Prostate gland (tissue), 2 donors: Measurements from ENCODE around the gene AFTPH. TPM values are rescaled to one million over a fixed set of nuclear protein-coding genes. Genes with fewer than 3 reads are reported as not detected.

ENCODE experiments used
- DNase-seq: peaks from one replicate; pipeline ENCODE4 v3.0.0-alpha.2; 2019; ENCODE audit warnings: low spot score
- H3K27ac ChIP-seq, 2 donors: fragments of 200-600 bp; sonication (generic); 2 replicates each; pipeline ENCODE4 v1.5.1; 2017 to 2019
- H3K27me3 ChIP-seq: fragments of 200-600 bp; sonication (generic); replicated peaks from 2 replicates; pipeline ENCODE4 v1.5.1; 2019; ENCODE audit not compliant: insufficient read depth
- H3K36me3 ChIP-seq, 2 donors: fragments of 200-600 bp; sonication (generic); 1 replicate in 1 of 2; 2 replicates in 1 of 2; pipeline versions ENCODE4 v1.5.1 to v1.8.1; 2017 to 2019
- H3K4me1 ChIP-seq: fragments of 200-600 bp; sonication (generic); replicated peaks from 2 replicates; pipeline ENCODE4 v1.5.1; 2019
- H3K4me3 ChIP-seq, 2 donors: fragments of 200-600 bp; sonication (generic); 2 replicates each; pipeline ENCODE4 v1.5.1; 2017 to 2019
- H3K9me3 ChIP-seq: fragments of 200-600 bp; sonication (generic); 2 replicates; pipeline ENCODE4 v1.5.1; 2017
- CTCF ChIP-seq, 4 experiments: fragments of 200-600 bp in 2 of 4; fragments of 450-650 bp in 2 of 4; sonication (generic) in 2 of 4; IDR thresholded peaks; 1 replicate in 3 of 4; 2 replicates in 1 of 4; pipeline ENCODE4 v1.5.1; 2016 to 2019; ENCODE audit warnings: antibody characterized with exemption in 4 of 4, mild to moderate bottlenecking in 2 of 4, moderate library complexity in 2 of 4
- POLR2A ChIP-seq: fragments of 450-650 bp; IDR thresholded peaks from one replicate; pipeline ENCODE4 v1.6.1; 2016; ENCODE audit warnings: antibody characterized with exemption, mild to moderate bottlenecking
- POLR2AphosphoS5 ChIP-seq: sonication (generic); formaldehyde crosslinking; IDR thresholded peaks from one replicate; pipeline ENCODE4 v1.6.1; 2017; ENCODE audit warnings: antibody characterized with exemption
- WGBS: methylation state at CpG from one replicate; pipeline ENCODE4 v1.1.5; 2018; 5-methylcytosine and 5-hydroxymethylcytosine counted together
- intact Hi-C: fragments of 100-400 bp; cut with DNase I; formaldehyde crosslinking; loops from one replicate; pipeline ENCODE4 v1.14.2; 2022
- total RNA-seq, 2 donors: library from RNA; depleted of rRNA; stranded (reverse); fragments of >200 nt; gene quantifications; one replicate each; pipeline ENCODE4 v1.1.0, GENCODE V29; 2016

The AFTPH gene
- total RNA-seq, 2 donors from 2014 or later = 61.3 to 68.1 TPM

- Histone ChIP-seq H3K9me3 (no peaks in the 10 kb centered on the region), H3K27me3 (no peaks in the 10 kb centered on the region), H3K4me3 (no peak overlapping the region), H3K27ac (no peak overlapping the region), H3K36me3 (peaks cover 0 to 3% of the 10 kb centered on the region in 2 donors), H3K4me1 (peaks cover 3% of the 10 kb centered on the region)
- intact Hi-C loops = no loop called here
- TF ChIP-seq POLR2AphosphoS5 = no peak
- no peak for TF ChIP-seq CTCF (IDR thresholded peaks at IDR 0.05)
- TF ChIP-seq POLR2A = no peak
- 54% methylated on average over 9 of the region's 9 CpGs for WGBS
- no peak for DNase-seq
These were observed 113.0 kb downstream of the AFTPH start for GRCh38 chr2:64637000-64637635.

GRCh38 chr2:64637931-64638330 is 113.8 kb downstream of the AFTPH start:
- Histone ChIP-seq H3K36me3 (peaks cover 0 to 3% of the 10 kb centered on the region in 2 donors), H3K27ac (no peak overlapping the region), H3K4me1 (peaks cover 3% of the 10 kb centered on the region), H3K4me3 (no peak overlapping the region), H3K27me3 (no peaks in the 10 kb centered on the region), H3K9me3 (no peaks in the 10 kb centered on the region)
- no peak for DNase-seq
- intact Hi-C loops = no loop called here
- no peak for TF ChIP-seq CTCF (IDR thresholded peaks at IDR 0.05)
- no peak for TF ChIP-seq POLR2AphosphoS5
- no peak for TF ChIP-seq POLR2A
- 78% methylated on average over 5 of the region's 5 CpGs for WGBS

GRCh38 chr2:64638502-64639120 is 114.5 kb downstream of the AFTPH start:
- Histone ChIP-seq H3K4me1 (peaks cover 3% of the 10 kb centered on the region), H3K27me3 (no peaks in the 10 kb centered on the region), H3K36me3 (peaks cover 0 to 3% of the 10 kb centered on the region in 2 donors), H3K4me3 (no peak overlapping the region), H3K27ac (no peak overlapping the region), H3K9me3 (no peaks in the 10 kb centered on the region)
- DNase-seq = no peak
- intact Hi-C loops = no loop called here
- TF ChIP-seq POLR2A (no peak), POLR2AphosphoS5 (no peak), CTCF (IDR thresholded peaks at IDR 0.05) (no peak)
- 74% methylated on average over 4 of the region's 4 CpGs for WGBS

GRCh38 chr2:64639691-64640090 is 115.6 kb downstream of the AFTPH start:
- TF ChIP-seq POLR2A = no peak
- no peak for TF ChIP-seq CTCF (IDR thresholded peaks at IDR 0.05)
- no peak for TF ChIP-seq POLR2AphosphoS5
- Histone ChIP-seq H3K27me3 (no peaks in the 10 kb centered on the region), H3K27ac (no peak overlapping the region), H3K36me3 (peaks cover 0 to 3% of the 10 kb centered on the region in 2 donors), H3K4me1 (peaks cover 5% of the 10 kb centered on the region), H3K4me3 (no peak overlapping the region), H3K9me3 (no peaks in the 10 kb centered on the region)
- intact Hi-C loops = loop anchor here (10.0 kb wide), 1 partner anchor 115 kb away; the partner anchor contains the start of gene AFTPH
- DNase-seq = no peak
- 59% methylated on average over 2 of the region's 2 CpGs for WGBS
